Left renal cortex interstitium (tissue), 4 donors: ENCODE results near the gene ENTPD6. TPM values are rescaled to one million over a fixed set of nuclear protein-coding genes. Genes with fewer than 3 reads are reported as not detected.

Experiments
- DNase-seq, 4 donors: peaks; one replicate each; pipeline ENCODE4 v3.0.0-alpha.2; 2013; ENCODE audit warnings: low read depth in 4 of 4, low spot score in 2 of 4, missing footprints in 1 of 4
- polyA plus RNA-seq, 4 donors: library from polyadenylated mRNA; unstranded; fragments of 120-200 nt; gene quantifications; one replicate each; pipeline ENCODE4 v1.2.1, GENCODE V29; 2013; ENCODE audit not compliant: insufficient read length in 4 of 4

Gene ENTPD6
- polyA plus RNA-seq, 4 donors: 38.6 to 53.0 (median 46.4) TPM

DNA sequence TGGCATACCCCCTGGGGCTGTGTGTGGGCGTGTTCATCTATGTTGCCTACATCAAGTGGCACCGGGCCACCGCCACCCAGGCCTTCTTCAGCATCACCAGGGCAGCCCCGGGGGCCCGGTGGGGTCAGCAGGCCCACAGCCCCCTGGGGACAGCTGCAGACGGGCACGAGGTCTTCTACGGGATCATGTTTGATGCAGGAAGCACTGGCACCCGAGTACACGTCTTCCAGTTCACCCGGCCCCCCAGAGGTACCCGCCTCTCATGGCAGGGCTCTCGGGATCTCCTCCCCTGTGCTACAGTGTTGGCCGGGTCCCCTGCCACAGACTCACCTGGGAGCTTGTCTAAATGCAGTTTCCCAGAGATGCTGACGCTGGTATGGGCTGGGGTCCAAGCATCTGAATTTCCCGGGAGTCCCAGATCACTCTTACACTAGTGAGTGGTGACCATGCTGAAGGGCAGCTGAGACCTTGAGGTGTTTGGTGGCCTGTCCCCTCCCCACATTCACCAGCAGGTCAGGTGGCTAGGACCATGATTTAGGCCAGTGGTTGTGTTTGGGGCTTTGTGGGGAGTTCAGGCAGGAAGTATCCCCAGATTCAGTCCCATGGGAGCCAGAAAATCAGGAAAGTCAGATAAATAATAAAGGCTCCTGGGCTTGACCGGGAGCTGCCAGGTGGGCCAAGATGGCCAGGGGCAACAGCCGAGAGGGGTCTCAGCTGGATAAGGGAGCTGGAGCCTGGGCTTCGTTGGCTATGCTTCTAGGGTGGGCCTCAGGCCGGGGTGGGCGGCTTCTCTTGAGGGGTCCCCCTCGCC, 11.8 kb downstream of the ENTPD6 start:
- DNase-seq: no peak

DNA sequence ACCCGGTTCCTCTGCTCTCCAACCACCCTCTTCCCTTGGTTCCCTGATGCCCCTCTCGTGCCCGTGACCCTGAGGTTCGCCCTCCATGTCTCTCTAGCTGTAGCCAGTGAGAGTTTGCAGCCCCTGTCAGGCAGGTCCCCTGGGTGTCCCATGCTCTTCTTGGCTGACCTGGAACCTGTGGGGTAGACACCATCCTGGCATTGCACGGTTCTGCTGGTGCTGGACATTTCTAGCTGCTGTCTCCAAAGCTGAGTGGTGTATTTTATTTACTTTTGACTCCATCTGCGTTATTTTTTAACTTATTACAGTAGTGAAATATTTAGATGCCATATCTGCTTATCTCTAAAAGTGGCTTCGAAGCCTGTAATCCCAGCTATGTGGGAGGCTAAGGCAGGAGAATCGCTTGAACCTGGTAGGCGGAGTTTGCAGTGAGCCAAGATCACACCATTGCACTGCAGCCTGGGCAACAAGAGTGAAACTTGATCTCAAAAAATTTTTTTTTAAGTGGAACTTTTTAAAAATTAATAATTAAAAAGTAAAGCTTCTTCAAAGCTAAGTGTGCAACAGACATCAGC, 12.5 kb downstream of the ENTPD6 start:
- DNase-seq: no peak

DNA sequence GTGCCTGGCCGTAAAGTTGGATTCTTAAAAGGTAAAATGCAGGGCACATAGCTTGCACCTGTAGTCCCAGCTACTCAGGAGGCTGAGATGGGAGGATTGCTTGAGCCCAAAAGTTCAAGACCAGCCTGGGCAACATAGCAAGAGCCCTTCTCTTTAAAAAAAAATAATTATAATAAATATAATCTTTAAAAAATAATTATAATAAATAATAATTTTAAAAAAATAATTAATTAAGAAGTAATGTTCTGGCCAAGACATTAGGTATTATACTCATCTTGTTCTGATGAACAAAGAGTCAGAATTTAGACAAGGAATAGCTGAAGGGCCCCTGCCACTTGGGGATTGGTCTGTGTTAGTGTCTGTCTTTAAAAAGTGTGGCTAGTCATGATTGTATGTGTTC, 13.9 kb downstream of the ENTPD6 start:
- DNase-seq: no peak

DNA sequence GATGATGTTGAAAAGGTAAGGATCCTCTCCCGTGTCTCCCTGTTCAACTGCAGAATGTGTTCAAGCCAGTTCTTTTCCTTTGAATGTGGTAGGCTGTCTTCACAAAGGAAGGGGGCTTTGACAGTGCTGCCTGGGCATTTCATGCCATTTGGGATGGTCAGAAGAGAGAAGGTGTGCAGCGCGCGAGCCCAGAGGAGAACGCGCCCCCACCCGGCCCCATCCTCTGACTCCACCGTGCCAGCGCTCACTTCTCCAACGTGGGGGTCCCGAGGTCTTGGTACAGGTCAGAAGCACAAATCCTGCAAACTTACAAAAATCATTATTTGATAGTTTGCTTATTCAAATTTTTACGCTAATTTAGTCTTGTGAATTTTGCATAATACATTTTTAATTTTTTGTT, 14.4 kb downstream of the ENTPD6 start:
- no peak for DNase-seq

DNA sequence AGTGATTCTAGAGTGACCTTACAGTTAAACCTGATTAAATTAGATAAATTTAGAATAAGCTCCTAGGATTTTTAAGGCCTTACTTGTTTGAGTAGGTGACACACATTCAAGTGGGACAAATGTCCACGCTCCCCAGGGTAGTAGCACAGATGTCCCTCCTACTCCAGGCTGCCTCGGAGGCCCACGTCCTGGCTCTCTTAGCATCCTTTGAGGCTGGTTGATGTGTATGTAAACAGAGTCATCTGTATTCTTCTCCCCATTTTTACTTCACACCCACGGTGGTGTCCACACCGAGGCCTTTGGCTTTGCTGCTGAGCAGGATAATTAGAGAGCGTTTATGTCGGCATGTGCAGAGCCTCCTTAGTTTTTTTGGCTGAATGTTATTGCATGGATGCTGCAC, 15.8 kb downstream of the ENTPD6 start:
- DNase-seq: no peak

DNA sequence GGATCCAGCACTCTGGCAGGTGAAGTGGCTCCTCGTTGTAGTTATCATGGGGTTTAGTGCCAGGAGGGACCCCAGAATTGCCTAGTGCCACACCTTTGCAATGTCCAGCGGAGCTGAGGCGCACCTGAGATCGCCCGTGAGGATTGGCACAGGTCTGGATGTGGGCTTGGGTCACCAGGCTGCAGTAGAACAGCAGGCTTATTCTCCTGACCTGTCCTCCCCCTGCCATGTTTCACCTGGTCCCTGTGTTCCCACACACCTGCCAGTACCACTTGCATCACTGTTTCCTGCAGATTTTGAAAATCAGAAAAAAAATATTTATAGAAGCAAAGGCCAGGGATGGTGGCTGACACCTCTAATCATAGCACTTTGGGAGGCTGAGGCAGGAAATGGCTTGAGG, 16.7 kb downstream of the ENTPD6 start:
- DNase-seq: no peak

DNA sequence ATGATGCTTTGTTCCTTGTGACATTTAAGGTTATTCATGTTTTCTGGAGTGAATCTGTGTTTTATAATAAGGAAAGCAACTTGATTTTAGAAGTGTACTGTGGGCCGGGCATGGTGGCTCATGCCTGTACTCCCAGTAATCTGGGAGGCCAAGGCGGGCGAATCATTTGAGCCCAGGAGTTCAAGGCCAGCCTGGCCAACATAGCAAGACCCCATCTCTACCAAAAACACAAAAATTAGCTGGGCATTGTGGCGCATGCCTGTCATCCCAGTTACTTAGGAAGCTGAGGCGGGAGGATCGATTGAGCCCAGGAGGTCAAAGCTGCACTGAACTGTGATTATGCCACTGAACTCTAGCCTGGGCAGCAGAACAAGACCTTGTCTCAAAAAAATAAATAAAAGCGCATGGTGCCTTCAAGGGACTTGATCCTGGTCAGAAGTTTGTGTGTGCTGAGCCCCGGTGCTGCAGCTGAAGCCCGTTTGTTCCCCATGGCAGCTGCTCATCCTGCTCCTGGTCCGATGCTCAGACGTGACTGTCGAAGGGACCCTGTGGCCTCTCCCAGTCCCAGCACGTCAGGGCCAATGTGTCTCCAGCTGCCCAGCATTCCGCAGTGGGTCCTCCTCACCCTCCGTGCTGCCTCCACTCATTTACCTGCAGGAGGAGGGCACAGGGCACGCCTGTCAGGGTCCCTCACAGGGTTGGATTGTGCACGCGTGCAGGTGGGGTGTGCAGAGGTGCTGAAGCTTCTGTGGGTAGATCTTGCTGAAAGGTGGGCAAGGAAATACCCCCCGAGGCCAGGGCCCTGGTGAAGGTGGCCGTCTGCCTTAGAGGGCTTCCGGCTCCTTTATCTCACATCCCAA, 18.3 kb downstream of the ENTPD6 start:
- DNase-seq: no peak

DNA sequence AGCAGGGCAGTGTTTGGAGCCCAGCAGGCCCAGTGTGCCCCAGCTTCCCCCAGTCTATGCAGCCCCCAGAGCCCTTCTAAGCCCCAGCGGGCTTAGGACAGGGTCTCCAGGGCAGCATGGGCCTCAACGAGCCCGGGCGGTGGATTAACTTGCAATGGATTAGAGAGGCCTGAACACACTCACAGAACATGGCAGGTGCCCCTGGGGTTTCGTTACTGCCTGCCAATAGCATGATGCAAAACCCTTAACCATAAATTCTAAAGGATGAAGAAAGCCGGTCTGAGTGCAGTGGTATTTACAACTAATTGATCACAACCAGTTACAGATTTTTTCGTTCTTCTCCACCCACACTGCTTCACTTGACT, 18.9 kb downstream of the ENTPD6 start:
- DNase-seq: no peak

DNA sequence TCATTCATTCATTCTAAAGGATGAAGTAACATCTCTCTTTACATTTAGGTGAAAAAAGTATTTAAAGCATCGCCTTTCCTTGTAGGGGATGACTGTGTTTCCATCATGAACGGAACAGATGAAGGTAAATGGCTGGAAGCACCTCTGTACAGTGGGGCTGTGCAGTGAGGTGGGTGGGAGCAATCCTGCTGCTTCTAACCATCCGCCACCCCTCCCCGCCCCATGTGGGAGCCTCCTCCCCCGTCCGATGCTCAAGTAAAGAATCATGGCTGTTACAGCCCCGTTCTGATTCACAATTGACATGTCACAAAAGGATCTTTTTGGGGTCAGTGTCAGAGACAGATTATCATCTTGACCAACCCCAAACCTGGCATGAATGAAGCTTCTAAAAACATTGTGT, 19.3 kb downstream of the ENTPD6 start:
- DNase-seq: no peak

DNA sequence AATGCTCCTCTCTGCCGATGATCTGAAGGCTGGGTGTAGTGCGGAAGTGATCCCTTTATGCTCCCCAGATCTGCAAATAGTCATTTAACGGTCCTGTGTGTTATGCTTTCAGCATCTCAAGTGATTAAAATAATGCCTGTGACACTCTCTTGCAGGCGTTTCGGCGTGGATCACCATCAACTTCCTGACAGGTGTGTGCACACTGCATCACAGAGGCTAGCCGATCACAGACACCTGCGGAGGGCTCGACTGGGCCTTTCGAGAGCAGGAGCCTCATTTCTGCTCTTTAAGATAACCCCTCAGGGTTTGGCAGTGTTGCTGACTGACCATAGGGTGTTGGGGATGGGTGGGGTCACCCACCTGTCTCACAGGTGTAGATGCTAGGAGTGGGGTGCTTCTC, 20.0 kb downstream of the ENTPD6 start:
- DNase-seq: no peak

DNA sequence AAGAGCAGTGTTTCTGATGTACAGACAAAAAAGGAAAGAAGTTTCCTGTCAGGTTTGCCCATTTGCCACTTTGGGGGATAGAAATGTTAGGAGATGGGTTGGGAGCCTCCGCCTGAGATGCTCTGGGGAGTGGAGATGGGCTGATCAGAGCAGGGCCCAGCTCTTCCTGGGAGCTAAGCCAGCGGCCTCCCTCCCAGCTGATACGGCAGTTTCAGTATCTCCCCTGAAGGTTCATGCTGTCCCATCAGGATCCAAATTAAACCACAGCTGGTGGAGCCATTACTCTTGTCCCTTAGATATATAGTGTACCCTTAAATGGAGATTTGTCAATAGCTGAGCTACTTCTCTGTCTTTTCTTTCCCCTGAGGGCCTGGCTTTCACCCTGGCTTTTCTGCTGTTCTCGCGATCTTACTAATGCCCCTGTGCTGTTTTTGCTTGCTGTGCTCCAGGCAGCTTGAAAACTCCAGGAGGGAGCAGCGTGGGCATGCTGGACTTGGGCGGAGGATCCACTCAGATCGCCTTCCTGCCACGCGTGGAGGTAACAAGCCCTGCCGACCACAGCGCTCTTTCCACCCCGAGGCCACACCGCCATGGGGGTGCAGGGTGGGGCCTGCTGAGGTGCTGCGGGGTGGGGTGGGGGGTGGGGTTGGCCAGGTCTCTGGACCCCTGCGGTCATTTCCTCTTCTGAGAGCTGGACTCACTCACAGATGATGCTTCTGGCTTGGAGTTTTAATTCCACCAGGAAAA, 20.9 kb downstream of the ENTPD6 start:
- DNase-seq: no peak

DNA sequence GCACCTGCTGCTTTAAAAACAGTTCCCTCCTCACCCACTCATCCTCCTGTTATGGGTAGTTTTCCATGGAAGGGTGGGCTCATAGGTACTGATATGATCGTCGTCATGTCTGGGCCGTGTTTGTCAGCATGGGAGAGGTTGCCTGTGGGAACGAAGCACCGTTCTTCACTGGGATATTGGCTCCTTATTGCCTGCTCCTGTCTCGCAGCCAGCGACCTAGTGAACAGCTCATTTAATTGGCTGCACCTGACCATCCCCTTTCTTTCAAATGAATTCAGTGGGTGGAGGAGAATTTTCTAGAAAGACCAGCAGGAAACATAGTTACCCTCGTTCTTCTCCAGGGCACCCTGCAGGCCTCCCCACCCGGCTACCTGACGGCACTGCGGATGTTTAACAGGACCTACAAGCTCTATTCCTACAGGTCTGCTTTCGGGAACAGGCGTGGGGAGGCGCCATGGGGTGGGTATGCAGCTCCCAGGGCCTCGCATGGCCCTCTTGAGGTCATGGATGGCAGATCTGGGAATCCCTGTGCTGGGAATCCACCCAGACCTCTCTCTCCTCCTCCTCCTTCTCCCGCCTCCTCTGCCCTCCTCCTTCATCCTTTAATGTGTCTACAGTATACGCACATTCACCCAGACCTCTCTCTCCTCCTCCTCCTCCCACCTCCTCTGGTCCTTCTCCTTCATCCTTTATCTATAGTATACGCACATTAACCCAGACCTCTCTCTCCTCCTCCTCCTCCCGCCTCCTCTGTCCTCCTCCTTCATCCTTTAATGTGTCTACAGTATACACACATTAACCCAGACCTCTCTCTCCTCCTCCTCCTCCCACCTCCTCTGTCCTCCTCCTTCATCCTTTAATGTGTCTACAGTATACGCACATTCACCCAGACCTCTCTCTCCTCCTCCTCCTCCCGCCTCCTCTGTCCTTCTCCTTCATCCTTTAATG, 21.9 kb downstream of the ENTPD6 start:
- no peak for DNase-seq

DNA sequence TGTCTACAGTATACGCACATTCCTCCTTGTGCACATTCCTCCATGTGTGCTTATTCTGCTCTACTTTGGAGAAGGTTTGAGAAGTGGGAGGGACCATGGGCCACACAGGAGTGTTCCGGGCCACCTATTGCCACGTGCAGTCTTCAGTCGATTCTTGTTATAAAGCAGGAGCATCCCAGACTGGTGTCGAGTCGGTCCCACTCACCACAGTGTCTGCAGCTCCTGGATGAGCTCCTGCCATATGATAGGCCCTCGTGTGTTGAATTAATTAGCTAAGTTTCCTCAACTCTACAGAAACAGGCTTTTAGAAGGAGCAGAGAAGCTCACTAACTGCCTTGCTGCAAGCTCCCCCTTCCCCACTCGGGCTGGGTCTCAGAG, 22.6 kb downstream of the ENTPD6 start:
- DNase-seq: no peak

DNA sequence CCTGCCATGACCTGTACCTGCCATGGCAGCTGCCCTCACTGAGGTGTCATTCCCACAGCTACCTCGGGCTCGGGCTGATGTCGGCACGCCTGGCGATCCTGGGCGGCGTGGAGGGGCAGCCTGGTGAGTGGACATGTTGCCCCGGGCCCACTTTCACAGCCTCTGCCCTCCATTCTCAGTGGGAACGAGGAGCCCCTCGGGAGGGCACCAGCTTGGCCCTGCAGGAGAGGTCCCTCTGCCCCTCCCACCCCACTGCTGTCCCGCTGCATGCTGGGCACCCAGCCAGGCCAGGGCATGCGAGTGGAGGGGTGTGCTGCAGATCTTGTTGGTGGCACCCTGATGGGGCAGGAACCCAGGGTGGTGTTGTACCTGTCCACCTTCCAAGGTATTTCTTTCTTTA, 23.0 kb downstream of the ENTPD6 start:
- no peak for DNase-seq

DNA sequence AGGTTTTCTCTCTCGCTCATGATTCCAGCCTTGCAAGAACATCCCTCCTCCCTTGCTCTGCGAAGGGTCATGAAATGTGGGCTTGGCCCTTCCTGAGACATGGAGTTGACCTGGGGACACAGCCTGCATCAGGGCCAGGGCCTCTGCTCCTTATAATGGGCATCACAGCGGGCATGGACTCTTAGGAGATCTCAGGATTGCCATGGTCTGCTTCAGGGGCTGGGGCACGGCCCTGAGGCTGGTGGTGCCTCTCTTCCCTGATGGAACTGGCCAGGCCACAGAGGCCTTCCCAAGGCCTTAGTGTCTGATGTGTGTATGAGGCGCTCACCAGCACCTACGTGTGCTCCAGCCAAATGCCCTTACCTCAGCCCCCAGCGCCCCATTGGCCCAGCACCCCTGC, 23.9 kb downstream of the ENTPD6 start:
- no peak for DNase-seq

DNA sequence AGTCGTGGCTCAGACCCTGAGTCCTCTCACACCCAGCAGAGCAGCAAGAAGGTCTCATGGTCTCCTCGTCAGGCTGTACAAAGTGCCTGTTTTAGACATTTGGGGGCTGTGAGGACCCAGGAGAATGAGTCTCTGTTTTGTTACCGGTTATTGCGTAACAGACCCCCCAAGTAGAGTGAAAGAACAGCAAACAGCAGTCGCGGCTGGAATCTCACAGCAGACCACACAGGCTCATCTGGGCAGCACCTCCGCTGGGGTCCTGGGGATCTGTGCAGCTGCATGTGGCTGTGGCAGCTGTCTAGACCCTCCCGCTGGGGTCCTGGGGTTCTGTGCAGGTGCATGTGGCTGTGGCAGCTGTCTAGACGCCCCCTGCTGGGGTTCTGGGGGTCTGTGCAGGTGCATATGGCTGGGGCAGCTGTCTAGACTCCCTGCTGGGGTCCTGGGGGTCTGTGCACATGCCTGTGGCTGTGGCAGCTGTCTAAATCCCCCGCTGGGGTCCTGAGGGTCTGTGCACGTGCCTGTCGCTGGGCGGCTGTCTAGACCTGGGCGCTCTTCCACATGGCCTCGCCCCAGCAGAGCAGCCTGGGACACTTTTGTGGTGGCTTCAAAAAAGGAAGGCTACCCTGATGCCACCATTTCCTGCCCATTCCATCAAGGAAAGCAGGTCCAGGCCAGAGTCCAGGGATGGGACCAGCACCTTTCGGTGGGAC, 24.7 kb downstream of the ENTPD6 start:
- no peak for DNase-seq

DNA sequence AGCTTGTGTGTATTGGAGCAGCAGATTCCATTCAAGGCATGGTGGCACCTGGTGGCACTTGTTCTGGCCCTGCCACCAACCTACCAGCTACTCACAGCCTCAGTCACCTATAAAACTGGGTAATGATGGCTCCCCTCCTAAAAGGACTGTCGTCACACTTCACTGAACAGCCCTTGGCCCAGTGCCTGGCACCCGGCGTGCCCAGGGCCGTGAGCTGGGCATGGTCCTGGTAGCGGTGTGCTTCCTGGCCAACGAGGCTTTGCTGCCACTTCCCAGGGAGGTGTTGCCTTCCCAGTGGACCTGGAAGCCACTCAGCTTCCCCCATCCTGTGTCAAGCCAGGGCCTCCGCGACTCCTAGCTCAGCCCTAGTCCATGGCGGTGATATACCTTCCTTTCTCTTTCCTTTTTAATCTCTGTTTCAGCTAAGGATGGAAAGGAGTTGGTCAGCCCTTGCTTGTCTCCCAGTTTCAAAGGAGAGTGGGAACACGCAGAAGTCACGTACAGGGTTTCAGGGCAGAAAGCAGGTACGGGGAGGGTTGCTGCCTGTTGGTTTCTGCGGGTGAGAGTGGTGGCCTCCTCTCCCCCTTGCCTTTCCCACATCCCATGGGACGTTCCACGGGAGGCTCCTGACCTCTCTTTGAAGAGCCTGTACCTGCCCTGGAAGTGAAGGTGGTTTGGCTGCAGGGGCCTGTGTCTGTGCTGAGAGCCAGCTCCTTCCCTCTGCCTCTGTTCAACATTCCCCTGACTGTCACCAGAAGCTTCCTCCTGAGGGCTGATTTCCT, 25.5 kb downstream of the ENTPD6 start:
- DNase-seq: no peak
